CD14-positive monocyte (primary cell): Measurements from ENCODE around the gene RHCG. TPM values are rescaled to one million over a fixed set of nuclear protein-coding genes. Genes with fewer than 3 reads are reported as not detected.

Source experiments
- DNase-seq, 3 donors: peaks; one replicate each; pipeline ENCODE4 v3.0.0-alpha.2; 2011 to 2022
- H2AFZ ChIP-seq: 2 replicates; pipeline ENCODE4 v1.6.0; 2012; ENCODE audit warnings: mild to moderate bottlenecking, low read depth, low read length, inconsistent platforms; ENCODE audit not compliant: insufficient read depth, poor library complexity, severe bottlenecking
- H3K27ac ChIP-seq, 2 donors: 1 replicate in 1 of 2; 2 replicates in 1 of 2; pipeline ENCODE4 v1.5.1; 2012 to 2013; ENCODE audit warnings: low read length in 2 of 2, control low read depth in 1 of 2, inconsistent platforms in 1 of 2, low read depth in 1 of 2, mild to moderate bottlenecking in 1 of 2
- H3K27me3 ChIP-seq, 2 donors: one replicate each; pipeline versions ENCODE4 v1.6.0 to v1.6.1; 2011 to 2013; ENCODE audit warnings: low read length in 2 of 2; ENCODE audit not compliant: control insufficient read depth in 2 of 2, insufficient read depth in 2 of 2
- H3K36me3 ChIP-seq, 2 donors: replicated peaks in 1 of 2; 1 replicate in 1 of 2; 2 replicates in 1 of 2; pipeline versions ENCODE4 v1.5.1 to v1.6.1; 2012 to 2013; ENCODE audit warnings: low read length in 2 of 2, control low read depth in 1 of 2, inconsistent platforms in 1 of 2, mild to moderate bottlenecking in 1 of 2; ENCODE audit not compliant: insufficient read depth in 2 of 2, control insufficient read depth in 1 of 2
- H3K4me1 ChIP-seq, 2 donors: 1 replicate in 1 of 2; 2 replicates in 1 of 2; pipeline versions ENCODE4 v1.5.1 to v1.6.1; 2012 to 2013; ENCODE audit warnings: low read length in 2 of 2, control low read depth in 1 of 2, inconsistent platforms in 1 of 2, mild to moderate bottlenecking in 1 of 2, moderate library complexity in 1 of 2; ENCODE audit not compliant: insufficient read depth in 2 of 2, control insufficient read depth in 1 of 2
- H3K4me2 ChIP-seq: replicated peaks from 2 replicates; pipeline ENCODE3; 2012; ENCODE audit warnings: low read length, moderate library complexity, mild to moderate bottlenecking; ENCODE audit not compliant: poor library complexity, severe bottlenecking; ENCODE audit errors: extremely low read depth
- H3K4me3 ChIP-seq, 3 experiments: fragments of 200-600 bp in 1 of 3; sonication (generic) in 1 of 3; replicated peaks in 1 of 3; 1 replicate in 2 of 3; 2 replicates in 1 of 3; pipeline ENCODE4 v1.5.1; 2011 to 2013; ENCODE audit warnings: low read length in 3 of 3, mild to moderate bottlenecking in 3 of 3, control low read depth in 2 of 3, low read depth in 2 of 3, inconsistent platforms in 1 of 3, moderate library complexity in 1 of 3
- H3K79me2 ChIP-seq: 2 replicates; pipeline ENCODE4 v1.6.0; 2012; ENCODE audit warnings: mild to moderate bottlenecking, control low read depth, inconsistent platforms, low read length, moderate library complexity; ENCODE audit not compliant: insufficient read depth
- H3K9ac ChIP-seq: 2 replicates; pipeline ENCODE4 v1.6.0; 2017; ENCODE audit warnings: low read length, mild to moderate bottlenecking; ENCODE audit not compliant: insufficient read depth, poor library complexity, severe bottlenecking
- H3K9me3 ChIP-seq, 2 donors: replicated peaks in 1 of 2; 1 replicate in 1 of 2; 2 replicates in 1 of 2; pipeline versions ENCODE4 v1.5.1 to v1.6.1; 2012 to 2013; ENCODE audit warnings: low read length in 2 of 2, control low read depth in 1 of 2; ENCODE audit not compliant: control insufficient read depth in 1 of 2, insufficient read depth in 1 of 2
- H4K20me1 ChIP-seq: 2 replicates; pipeline ENCODE4 v1.6.0; 2012; ENCODE audit warnings: mild to moderate bottlenecking, low read length, control low read depth, moderate library complexity; ENCODE audit not compliant: insufficient read depth
- H3K27ac Mint-ChIP-seq, 7 donors: one replicate each; pipeline ENCODE4 v1.8.0; 2020; ENCODE audit warnings: mild to moderate bottlenecking in 7 of 7, mixed read lengths in 7 of 7, moderate library complexity in 6 of 7, inconsistent platforms in 2 of 7
- H3K27me3 Mint-ChIP-seq, 3 donors: one replicate each; pipeline ENCODE4 v1.8.0; 2021 to 2022; ENCODE audit warnings: low read depth in 3 of 3, mild to moderate bottlenecking in 3 of 3, mixed read lengths in 3 of 3, moderate library complexity in 3 of 3, inconsistent platforms in 1 of 3
- H3K36me3 Mint-ChIP-seq, 2 donors: one replicate each; pipeline ENCODE4 v1.8.0; 2020; ENCODE audit warnings: mixed read lengths in 2 of 2, inconsistent platforms in 1 of 2, mild to moderate bottlenecking in 1 of 2
- H3K4me1 Mint-ChIP-seq: one replicate; pipeline ENCODE4 v1.8.0; 2020; ENCODE audit warnings: mild to moderate bottlenecking, mixed read lengths
- H3K4me3 Mint-ChIP-seq, 2 donors: one replicate each; pipeline ENCODE4 v1.8.0; 2020; ENCODE audit warnings: mild to moderate bottlenecking in 2 of 2, mixed read lengths in 2 of 2, moderate library complexity in 1 of 2
- H3K9me3 Mint-ChIP-seq, 7 donors: one replicate each; pipeline ENCODE4 v1.8.0; 2020 to 2022; ENCODE audit warnings: mixed read lengths in 7 of 7, mild to moderate bottlenecking in 6 of 7, moderate library complexity in 6 of 7, inconsistent platforms in 2 of 7
- WGBS: methylation state at CpG from one replicate; pipeline ENCODE4 v1.1.5; 2013; ENCODE audit warnings: missing lambda C conversion rate; ENCODE audit not compliant: insufficient coverage; 5-methylcytosine and 5-hydroxymethylcytosine counted together
- intact Hi-C, 2 donors: fragments of 100-400 bp; cut with micrococcal nuclease; formaldehyde crosslinking; loops; one replicate each; pipeline versions ENCODE4 v1.15.0 to v1.15.1; 2023
- polyA plus RNA-seq, 3 donors: library from polyadenylated mRNA; depleted of rRNA in 1 of 3; unstranded in 2 of 3; stranded (reverse) in 1 of 3; fragments of 300-500 nt in 2 of 3; fragments of >200 nt in 1 of 3; fragmentation: Illumina TruSeq in 2 of 3; gene quantifications; 1 replicate in 2 of 3; 2 replicates in 1 of 3; pipeline ENCODE4 v1.2.3, GENCODE V29; 2012 to 2021
- TF ChIP-seq, protein P1 (sequence below): fragments of 200-600 bp; IDR thresholded peaks from one replicate; pipeline ENCODE4 v1.8.0; 2022; ENCODE audit warnings: antibody characterized with exemption, mild to moderate bottlenecking

Gene RHCG
- polyA plus RNA-seq, 3 donors = not detected

DNA sequence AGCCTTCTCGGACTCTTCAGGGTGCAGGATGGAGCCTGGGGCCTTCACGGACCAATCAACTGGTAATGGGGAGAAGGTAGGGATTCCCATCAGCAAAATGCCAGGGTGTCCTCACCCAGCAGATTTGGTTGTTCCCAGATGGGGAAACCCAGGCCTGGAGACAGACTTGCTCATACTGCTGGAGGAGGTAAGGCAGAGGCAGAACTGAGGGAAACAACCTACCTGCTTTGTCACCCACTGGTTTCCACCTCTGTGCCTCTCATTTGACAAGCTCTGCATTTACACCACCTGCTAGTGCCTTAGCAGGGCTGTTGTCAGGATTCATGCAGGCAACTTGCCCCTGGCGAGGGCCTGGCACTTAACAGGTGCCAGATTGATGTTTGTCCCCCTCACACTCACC, 15.9 kb downstream of the RHCG start:
- H3K36me3 ChIP-seq = no peaks in the 10 kb centered on the region
- peaks cover 0 to 3% of the 10 kb centered on the region in 2 donors for H3K27me3 ChIP-seq
- H3K4me1 ChIP-seq = no peaks in the 10 kb centered on the region
- Mint-ChIP-seq H3K4me3 (no peak overlapping the region), H3K27ac (peak overlapping the region in 1 of 7 donors; percentile 27), H3K9me3 (peaks cover 0 to 1% (median 0%) of the 10 kb centered on the region in 7 donors), H3K36me3 (no peaks in the 10 kb centered on the region), H3K4me1 (no peaks in the 10 kb centered on the region), H3K27me3 (peaks cover 7 to 28% (median 20%) of the 10 kb centered on the region in 3 donors)
- H3K9ac ChIP-seq = no peak overlapping the region
- no peak for DNase-seq
- TF ChIP-seq, protein P1, sequence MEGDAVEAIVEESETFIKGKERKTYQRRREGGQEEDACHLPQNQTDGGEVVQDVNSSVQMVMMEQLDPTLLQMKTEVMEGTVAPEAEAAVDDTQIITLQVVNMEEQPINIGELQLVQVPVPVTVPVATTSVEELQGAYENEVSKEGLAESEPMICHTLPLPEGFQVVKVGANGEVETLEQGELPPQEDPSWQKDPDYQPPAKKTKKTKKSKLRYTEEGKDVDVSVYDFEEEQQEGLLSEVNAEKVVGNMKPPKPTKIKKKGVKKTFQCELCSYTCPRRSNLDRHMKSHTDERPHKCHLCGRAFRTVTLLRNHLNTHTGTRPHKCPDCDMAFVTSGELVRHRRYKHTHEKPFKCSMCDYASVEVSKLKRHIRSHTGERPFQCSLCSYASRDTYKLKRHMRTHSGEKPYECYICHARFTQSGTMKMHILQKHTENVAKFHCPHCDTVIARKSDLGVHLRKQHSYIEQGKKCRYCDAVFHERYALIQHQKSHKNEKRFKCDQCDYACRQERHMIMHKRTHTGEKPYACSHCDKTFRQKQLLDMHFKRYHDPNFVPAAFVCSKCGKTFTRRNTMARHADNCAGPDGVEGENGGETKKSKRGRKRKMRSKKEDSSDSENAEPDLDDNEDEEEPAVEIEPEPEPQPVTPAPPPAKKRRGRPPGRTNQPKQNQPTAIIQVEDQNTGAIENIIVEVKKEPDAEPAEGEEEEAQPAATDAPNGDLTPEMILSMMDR = no peak
- intact Hi-C loops = no loop called here
- no peak overlapping the region for H3K4me2 ChIP-seq
- no peak overlapping the region for H3K4me3 ChIP-seq
- H2AFZ ChIP-seq = no peak overlapping the region
- H3K27ac ChIP-seq = no peak overlapping the region
- no peaks in the 10 kb centered on the region for H3K79me2 ChIP-seq
- H3K9me3 ChIP-seq = no peaks in the 10 kb centered on the region
- H4K20me1 ChIP-seq = no peaks in the 10 kb centered on the region
- WGBS = 93% methylated on average over 2 of the region's 3 CpGs

DNA sequence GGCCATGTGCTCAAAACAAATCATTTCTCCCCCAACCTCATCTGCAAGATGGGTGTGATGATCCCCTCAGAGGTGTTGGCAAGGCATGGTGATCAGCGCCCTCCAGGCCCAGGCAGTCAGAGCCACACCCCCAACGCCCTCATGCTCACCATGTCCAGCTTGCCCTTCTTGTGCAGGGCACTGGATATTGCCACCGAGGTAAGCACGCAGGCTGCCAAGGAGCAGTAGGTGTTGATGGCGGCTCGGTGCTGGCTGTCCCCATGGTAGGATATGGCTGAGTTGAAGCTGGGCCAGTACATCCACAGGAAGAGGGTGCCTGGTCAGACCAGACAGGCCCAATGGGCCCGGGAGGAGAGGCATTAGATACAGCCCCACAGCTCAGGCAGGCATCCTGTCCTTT, 17.2 kb downstream of the RHCG start:
- intact Hi-C loops = no loop called here
- no peak overlapping the region for H3K27ac Mint-ChIP-seq
- H3K4me1 Mint-ChIP-seq = no peaks in the 10 kb centered on the region
- no peak overlapping the region for H3K4me3 Mint-ChIP-seq
- DNase-seq = no peak
- H3K9ac ChIP-seq = no peak overlapping the region
- H3K79me2 ChIP-seq = no peaks in the 10 kb centered on the region
- no peak overlapping the region for H3K4me2 ChIP-seq
- no peaks in the 10 kb centered on the region for H3K36me3 ChIP-seq
- TF ChIP-seq, protein P1 = no peak
- H3K27ac ChIP-seq = no peak overlapping the region
- H3K4me1 ChIP-seq = no peaks in the 10 kb centered on the region
- H3K27me3 Mint-ChIP-seq = peaks cover 7 to 29% (median 20%) of the 10 kb centered on the region in 3 donors
- 91% methylated on average over 7 of the region's 7 CpGs for WGBS
- H3K9me3 ChIP-seq = no peaks in the 10 kb centered on the region
- no peak overlapping the region for H2AFZ ChIP-seq
- no peak overlapping the region for H3K4me3 ChIP-seq
- peaks cover 0 to 3% of the 10 kb centered on the region in 2 donors for H3K27me3 ChIP-seq
- peaks cover 0 to 10% (median 2%) of the 10 kb centered on the region in 7 donors for H3K9me3 Mint-ChIP-seq
- H3K36me3 Mint-ChIP-seq = no peaks in the 10 kb centered on the region
- H4K20me1 ChIP-seq = no peaks in the 10 kb centered on the region
